Activated T-cell treated with anti-CD3 and anti-CD28 coated beads, Interleukin-2, amount 50 U/mL, for 48 hours (primary cell): ENCODE data around the gene LEPR.
"Not testable (repeated sequence)": the region's sequence is repeated elsewhere in the genome, so short reads cannot be mapped to it uniquely, and the experiment has no call there.

Source experiments
- DNase-seq, 2 experiments: peaks; one replicate each; pipeline ENCODE4 v3.0.0-alpha.2; 2020

The LEPR gene

GRCh38 chr1:65420590-65421350, at the start of gene LEPR, which contains the start of gene LEPROT:
Gene LEPR, plus strand, starts transcription at chr1:65420668. Its CDS starts 144,898 bp downstream, at chr1:65565566.
Gene LEPROT, plus strand, starts transcription at chr1:65420668. Its CDS starts 57 bp downstream, at chr1:65420725.
- DNase-seq, result no peak

- DNase-seq, result no peak
Observed at GRCh38 chr1:65371544-65371943, 48.9 kb upstream of the LEPR start.

GRCh38 chr1:65372557-65372956, 47.9 kb upstream of the LEPR start:
- DNase-seq, result no peak

GRCh38 chr1:65377496-65378246, 42.8 kb upstream of the LEPR start:
- no peak for DNase-seq

- DNase-seq, result no peak
Observed at GRCh38 chr1:65378247-65378946, 42.1 kb upstream of the LEPR start.

GRCh38 chr1:65384426-65384825, 36.0 kb upstream of the LEPR start:
- DNase-seq, result not testable (repeated sequence)

- DNase-seq, result no peak
Observed at GRCh38 chr1:65386439-65386838, 34.0 kb upstream of the LEPR start.

- no peak for DNase-seq
Observed at GRCh38 chr1:65387821-65388220, 32.6 kb upstream of the LEPR start.

- no peak for DNase-seq
Observed at GRCh38 chr1:65388908-65389695, 31.4 kb upstream of the LEPR start.

GRCh38 chr1:65392497-65392896, 28.0 kb upstream of the LEPR start:
- no peak for DNase-seq

- peak in 1 of 2 experiments; percentile 30 for DNase-seq
Observed at GRCh38 chr1:65393347-65393746, 27.1 kb upstream of the LEPR start.

GRCh38 chr1:65393928-65394327, 26.5 kb upstream of the LEPR start:
- no peak for DNase-seq

- peak in 1 of 2 experiments; percentile 33 for DNase-seq
Observed at GRCh38 chr1:65395887-65396612, 24.4 kb upstream of the LEPR start.

GRCh38 chr1:65398083-65398482, 22.4 kb upstream of the LEPR start:
- no peak for DNase-seq

GRCh38 chr1:65399003-65399402, 21.5 kb upstream of the LEPR start:
- DNase-seq, result no peak

- DNase-seq, result no peak
Observed at GRCh38 chr1:65401612-65402011, 18.9 kb upstream of the LEPR start.

- DNase-seq, result no peak
Observed at GRCh38 chr1:65404941-65405340, 15.5 kb upstream of the LEPR start.

- no peak for DNase-seq
Observed at GRCh38 chr1:65407877-65408276, 12.6 kb upstream of the LEPR start.

- DNase-seq, result no peak
Observed at GRCh38 chr1:65409314-65409713, 11.2 kb upstream of the LEPR start.

GRCh38 chr1:65409816-65410326, 10.6 kb upstream of the LEPR start:
- no peak for DNase-seq

- no peak for DNase-seq
Observed at GRCh38 chr1:65412256-65412983, 8.0 kb upstream of the LEPR start.
